NCI-H1436 (cell line): ENCODE measurements around the gene HILPDA.

Source experiments
- DNase-seq: peaks from one replicate; lab custom pipeline; 2025; lab: John Stamatoyannopoulos, UW

HILPDA gene

GRCh38 chr7:128455543-128456254 is at the start of gene HILPDA:
TSS of gene HILPDA (plus strand) at chr7:128455878. CDS start at chr7:128457269, 1,391 bp downstream.
- DNase-seq, result peak; percentile 89

- no peak for DNase-seq
These were observed 49.1 kb upstream of the HILPDA start for GRCh38 chr7:128406314-128407232.

- DNase-seq, result no peak
These were observed 48.5 kb upstream of the HILPDA start for GRCh38 chr7:128407233-128407589.

GRCh38 chr7:128407751-128408708 is 47.6 kb upstream of the HILPDA start:
- DNase-seq, result no peak

- no peak for DNase-seq
These were observed 46.7 kb upstream of the HILPDA start for GRCh38 chr7:128408709-128409595.

GRCh38 chr7:128409596-128410450 is 45.9 kb upstream of the HILPDA start, which contains the start of gene IMPDH1:
TSS of gene IMPDH1 (minus strand) at chr7:128409982. CDS start at chr7:128409901, 81 bp downstream.
- DNase-seq, result peak; percentile 44

GRCh38 chr7:128410451-128410753 is 45.3 kb upstream of the HILPDA start:
- DNase-seq, result no peak

GRCh38 chr7:128415217-128415785 is 40.4 kb upstream of the HILPDA start:
- no peak for DNase-seq

GRCh38 chr7:128417071-128417470 is 38.6 kb upstream of the HILPDA start:
- no peak for DNase-seq

- no peak for DNase-seq
These were observed 36.4 kb upstream of the HILPDA start for GRCh38 chr7:128419257-128419656.

- no peak for DNase-seq
These were observed 34.9 kb upstream of the HILPDA start for GRCh38 chr7:128420773-128421172.

GRCh38 chr7:128421384-128421783 is 34.3 kb upstream of the HILPDA start:
- no peak for DNase-seq

GRCh38 chr7:128422037-128422436 is 33.6 kb upstream of the HILPDA start:
- DNase-seq, result no peak

GRCh38 chr7:128422842-128423241 is 32.8 kb upstream of the HILPDA start:
- DNase-seq, result no peak

GRCh38 chr7:128424686-128425275 is 30.9 kb upstream of the HILPDA start:
- no peak for DNase-seq

- peak; percentile 36 for DNase-seq
These were observed 29.8 kb upstream of the HILPDA start for GRCh38 chr7:128425850-128426249.

- DNase-seq, result peak; percentile 49
These were observed 28.3 kb upstream of the HILPDA start for GRCh38 chr7:128427289-128427891.

- no peak for DNase-seq
These were observed 25.5 kb upstream of the HILPDA start for GRCh38 chr7:128430207-128430606.

- no peak for DNase-seq
These were observed 24.5 kb upstream of the HILPDA start for GRCh38 chr7:128431221-128431620.
